ENCODE data around the gene MAT2A.
"Not testable (repeated sequence)": the region's sequence is repeated elsewhere in the genome, so short reads cannot be mapped to it uniquely, and the experiment has no call there.

The MAT2A gene

DNA sequence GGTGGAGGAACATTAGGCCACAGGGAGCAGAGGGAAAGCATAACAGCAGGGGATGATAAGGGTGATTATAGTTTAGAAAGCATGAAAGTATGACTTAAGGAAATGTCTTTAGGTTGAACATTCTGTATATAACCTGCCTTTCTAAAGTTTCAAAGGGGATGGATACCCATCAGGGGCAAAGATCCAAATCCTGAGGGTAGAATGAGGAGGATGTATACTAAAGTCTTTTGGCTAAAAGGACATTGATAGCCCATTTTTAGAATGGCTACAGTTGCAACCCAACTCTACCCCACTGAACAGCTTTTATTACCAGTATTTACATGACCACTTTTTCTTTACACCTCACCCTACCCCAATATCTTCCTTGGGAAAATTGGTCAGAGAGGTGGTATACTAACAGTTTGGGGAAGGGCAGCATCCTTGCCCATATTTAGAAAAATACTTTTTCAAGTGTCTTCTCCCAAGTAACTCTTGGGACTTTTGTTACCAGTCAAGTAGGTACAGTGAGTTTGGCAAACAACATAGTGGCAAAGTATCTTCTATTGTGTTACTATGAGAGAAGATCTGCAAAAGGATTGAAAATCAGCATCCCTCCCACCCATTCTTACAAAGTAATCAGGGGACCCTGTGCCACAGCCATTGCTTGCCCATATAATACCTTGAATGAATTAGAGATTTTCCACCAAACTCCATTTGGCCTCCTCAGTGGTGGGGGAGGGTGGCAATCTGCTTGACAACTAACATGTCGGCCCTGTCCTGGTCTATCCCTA is 8.3 kb downstream of the MAT2A start:
- DNase-seq (ENCODE audit: low read depth in 1 of 2, low spot score in 1 of 2) = no peak

DNA sequence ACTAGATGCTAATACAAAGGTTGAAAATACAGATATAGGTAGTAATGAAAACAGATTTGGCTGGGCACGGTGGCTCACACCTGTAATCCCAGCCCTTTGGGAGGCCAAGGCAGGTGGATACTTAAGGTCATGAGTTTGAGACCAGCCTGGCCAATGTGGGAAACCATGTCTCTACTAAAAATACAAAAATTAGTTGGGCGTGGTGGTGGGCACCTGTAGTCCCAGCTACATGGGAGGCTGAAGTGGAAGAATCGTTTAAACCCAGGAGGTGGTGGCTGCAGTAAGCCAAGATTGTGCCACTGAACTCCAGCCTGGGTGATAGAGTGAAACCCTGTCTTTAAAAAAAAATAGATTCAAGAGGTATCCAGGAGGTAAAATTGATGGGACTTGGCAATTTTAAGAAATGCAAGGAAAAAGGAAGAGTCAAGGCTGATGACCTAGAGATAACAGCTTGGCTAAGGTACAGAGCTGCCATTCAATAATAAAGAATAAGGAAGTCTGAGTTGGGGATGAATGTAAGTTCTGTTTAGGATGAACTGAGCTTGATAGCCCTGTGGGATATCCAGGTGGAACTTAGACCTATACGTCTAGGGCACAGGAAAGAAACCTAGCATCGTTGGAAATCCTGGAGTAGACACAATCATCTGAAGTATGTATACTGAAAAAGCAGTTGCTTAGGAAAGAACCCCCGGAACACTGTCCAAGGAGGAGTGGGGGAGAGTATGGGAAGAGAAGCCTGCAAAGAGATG is 9.1 kb downstream of the MAT2A start:
- no peak for DNase-seq (ENCODE audit: low read depth in 1 of 2, low spot score in 1 of 2)

DNA sequence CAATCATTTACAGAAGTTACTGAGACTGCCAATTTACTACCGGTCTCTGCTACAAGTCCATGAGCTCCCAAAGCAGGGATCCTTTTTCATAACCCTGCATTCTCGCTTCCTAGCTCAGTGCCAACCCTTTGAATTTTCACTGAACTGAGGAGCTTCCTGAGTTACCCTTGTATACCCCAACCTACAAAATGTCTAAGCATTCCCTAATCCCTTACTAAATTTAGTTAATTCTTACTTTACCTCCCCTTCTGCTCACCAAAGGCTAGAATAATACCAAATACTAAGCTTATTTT is 9.6 kb downstream of the MAT2A start:
- DNase-seq (ENCODE audit: low read depth in 1 of 2, low spot score in 1 of 2) = no peak

DNA sequence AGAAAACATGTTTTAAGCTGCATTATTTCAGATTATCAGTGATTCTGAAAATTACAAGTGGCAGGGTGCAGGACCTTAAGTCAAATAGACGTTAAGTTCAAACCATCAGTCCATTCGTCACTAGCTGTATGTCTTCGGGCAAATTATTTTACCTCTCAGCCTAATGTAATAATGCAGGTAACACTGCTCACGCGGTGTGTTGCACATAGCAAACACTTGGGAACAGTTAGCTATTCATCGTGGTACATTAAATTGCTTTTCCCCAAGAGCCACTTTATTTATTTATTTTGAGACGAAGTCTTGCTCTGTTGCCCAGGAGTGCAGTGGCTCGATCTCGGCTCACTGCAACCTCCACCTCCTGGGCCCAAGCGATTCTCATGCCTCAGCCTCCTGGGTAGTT is 10.1 kb downstream of the MAT2A start:
- DNase-seq (ENCODE audit: low read depth in 1 of 2, low spot score in 1 of 2) = no peak

DNA sequence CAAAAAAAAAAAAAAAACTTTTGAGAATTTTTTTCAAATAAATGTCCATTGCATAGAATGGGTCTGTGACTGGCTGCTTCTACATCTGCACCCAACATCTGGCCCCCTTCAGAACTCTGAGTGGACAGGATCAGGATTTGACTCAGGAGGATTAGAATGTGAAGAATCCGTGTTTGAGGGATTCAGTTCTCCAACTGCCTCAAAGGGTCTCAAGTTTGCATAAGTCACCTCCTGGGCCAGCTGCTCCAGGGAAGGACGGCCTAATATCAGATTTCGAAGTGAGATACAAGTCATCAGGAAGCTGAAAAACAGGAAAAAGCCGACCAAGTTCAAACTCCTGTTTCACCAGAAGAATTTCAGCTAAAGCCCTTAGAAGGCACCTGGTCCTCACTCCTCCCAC is 10.9 kb downstream of the MAT2A start:
- DNase-seq (ENCODE audit: low read depth in 1 of 2, low spot score in 1 of 2) = no peak

DNA sequence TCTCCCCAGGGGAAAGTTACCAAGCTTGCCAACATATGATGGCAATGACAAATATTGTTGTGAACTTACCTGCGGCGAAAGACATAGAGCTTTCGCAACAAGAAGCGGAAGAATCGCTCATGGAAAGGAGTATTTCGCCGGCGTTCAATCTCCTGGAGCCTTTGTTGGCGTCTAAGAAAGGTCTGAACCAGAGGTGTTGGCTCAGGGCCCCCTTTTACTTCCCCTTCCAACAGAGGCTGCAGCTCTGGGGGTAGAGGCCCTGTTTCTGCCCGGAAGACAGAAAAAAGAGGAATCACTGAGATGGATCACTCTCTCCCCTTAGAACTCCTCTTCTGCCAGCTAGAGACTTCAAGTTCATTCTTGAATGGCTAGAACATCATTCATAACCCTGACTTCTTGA is 11.5 kb downstream of the MAT2A start:
- DNase-seq (ENCODE audit: low read depth in 1 of 2, low spot score in 1 of 2) = no peak

DNA sequence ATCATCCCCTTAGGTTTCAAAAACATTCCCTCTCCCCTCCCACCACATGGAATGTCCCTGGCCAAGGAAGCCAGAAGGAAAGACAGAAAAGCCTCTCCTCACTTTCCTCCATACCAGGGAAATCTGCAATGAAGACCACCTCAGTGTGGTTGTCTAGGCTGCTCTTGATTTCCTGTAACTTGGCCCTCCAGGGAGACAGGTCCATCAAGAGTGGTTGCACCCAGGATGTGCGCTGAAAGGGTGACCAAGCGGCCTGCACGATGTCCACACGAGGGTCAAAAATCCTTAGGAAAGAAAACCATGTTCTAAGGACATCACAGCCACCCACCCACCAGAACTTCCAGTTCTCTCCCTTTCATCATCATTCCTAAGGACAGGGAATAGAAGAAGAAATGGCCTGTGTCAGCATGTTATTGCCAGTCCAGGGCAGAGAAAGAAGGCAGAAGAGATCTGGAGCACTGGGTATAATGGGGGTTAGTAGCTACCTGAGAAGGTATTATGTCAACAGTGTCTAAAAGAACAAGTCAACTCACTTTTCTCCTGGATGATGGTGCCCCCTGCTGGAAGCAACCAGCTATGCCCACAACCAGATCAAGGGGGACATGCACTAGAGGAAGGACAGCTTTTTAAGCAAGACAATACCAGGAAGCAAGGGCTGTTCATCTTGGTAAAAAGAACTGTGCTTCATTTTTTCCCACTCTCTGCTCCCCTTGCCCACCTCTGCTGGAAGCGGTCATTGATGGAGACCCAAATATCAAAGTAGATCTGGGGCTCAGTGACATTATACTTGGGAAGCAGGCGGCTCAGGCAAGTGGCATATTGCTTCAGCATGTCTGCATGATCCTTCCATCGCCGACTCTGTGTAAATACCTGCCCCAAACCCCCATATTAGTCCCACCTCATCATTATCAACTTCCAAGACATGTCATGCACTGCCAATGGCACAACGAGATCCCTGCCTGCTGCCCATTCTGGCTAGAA is 13.0 kb downstream of the MAT2A start:
- peak; percentile 76 to 83 for DNase-seq (ENCODE audit: low read depth in 1 of 2, low spot score in 1 of 2)

DNA sequence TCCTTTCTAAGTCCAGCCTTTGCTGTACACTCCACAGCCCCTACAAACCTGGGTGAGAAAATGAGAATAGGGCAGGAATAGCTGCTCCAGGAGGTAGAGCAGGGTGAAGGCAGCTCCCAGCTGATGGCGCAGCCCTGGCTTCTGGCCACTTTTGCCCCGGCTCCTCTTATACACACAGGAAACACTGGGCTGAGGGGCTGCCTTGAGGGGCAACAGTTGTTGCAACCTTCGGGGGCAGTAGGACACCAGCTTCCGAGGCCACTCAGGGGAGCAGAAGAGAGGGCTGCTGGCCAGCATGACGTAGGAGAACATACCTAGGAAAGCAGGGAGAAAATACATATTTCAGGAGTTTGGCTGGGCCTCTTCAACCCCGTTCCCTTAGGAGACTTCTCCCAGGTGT is 14.2 kb downstream of the MAT2A start:
- DNase-seq (ENCODE audit: low read depth in 1 of 2, low spot score in 1 of 2) = no peak

DNA sequence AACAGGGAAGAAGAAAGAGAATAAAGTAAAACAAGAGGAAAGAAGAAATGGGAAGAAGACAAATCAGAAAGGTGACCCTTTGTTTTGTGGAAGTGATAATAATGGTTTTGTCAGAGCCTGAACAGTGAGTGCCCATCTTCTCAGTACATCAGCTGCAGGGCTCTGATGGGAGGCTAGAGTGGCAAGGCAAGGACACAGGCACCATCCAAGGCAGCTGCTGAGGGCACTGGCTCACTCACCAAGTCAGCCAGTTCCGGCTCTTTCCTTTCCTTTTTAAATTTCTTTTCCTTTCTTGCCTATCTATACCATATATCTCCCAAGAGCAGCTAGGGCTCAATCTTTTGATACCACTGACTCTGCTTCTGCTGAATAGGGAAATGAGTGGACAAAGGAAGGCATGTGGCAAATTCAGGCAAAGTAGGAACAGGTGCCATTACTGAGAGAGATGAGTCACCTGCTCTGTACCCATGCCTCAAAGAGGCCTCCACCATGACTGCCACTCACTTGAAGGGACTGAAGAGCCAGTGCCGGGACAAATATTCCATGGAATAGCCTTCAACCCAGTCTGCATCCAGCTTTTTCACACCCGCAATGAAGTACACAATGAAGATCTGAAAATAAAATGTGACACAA is 16.1 kb downstream of the MAT2A start:
- DNase-seq (ENCODE audit: low read depth in 1 of 2, low spot score in 1 of 2) = no peak

DNA sequence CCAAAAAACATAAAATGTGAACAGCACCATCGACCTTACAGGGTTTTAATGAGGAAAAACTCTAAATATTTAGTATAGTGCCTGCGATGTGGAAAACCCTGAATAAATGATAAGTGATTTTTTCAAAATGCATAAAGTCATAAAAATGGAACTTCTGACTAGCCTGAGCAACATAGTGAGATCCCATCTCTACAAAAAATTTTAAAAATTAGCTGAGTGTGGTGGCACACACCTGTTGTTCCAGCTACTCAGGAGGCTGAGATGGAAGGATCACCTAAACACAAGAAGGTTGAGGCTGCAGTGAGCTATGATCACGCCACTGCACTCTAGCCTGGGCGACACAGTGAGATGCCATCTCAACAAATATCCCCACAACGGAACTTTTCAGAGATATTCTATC is 18.2 kb downstream of the MAT2A start:
- DNase-seq (ENCODE audit: low read depth in 1 of 2, low spot score in 1 of 2) = no peak

DNA sequence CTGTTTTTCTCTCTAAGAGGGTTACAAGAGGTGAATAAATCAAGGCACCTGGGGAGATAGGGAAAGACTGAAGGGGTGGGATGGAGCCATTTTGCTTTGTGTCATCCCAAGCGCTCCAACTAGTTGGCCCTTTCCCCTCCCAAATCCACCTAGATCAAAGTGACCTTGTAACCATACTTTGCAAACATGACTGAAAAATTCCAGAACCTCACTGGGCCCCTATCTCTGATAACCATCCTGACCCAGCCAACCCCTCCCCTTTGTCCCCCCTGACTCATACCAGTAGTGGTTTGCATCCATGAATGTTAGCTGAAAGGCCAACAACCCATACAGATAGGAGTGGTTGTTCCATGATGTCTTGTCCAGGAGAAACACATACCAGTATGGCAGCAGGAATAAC is 19.2 kb downstream of the MAT2A start:
- DNase-seq (ENCODE audit: low read depth in 1 of 2, low spot score in 1 of 2) = no peak

DNA sequence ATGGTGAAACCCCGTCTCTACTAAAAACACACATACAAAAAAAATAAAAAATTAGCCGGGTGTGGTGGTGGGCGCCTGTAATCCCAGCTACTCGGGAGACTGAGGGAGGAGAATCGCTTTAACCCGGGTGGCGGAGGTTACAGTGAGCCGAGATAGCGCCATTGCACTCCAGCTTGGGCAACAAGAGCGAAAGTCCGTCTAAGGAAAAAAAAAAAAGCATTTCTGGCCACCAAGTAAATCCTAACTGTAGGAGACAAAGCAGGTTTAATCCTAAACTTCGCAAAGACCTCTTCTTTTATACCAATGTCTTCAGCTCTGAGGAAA is 21.4 kb downstream of the MAT2A start:
- not testable (repeated sequence) for DNase-seq (ENCODE audit: low read depth in 1 of 2, low spot score in 1 of 2)

DNA sequence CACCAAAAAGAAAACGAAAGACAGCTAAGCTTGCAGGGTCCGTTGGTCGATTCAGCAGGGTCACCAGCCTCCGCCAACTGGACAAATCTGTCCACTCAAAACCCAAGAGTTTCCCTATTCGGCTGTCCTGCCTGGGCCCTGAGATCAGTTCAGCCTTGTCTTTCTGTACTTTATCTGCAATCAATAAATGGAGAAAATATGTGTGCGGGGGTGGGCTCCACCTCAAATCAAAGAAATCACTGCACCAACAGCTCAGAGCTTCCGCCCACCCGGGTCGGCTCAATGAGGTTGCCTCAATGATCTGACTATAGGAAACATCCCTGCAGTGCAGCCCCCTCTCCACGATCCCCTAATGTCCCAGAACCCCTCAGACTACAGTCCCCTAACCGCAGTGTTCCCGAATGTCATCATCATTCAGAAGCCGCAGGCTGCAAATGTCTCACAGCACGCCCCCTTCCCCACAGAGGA is 21.9 kb downstream of the MAT2A start:
- DNase-seq (ENCODE audit: low read depth in 1 of 2, low spot score in 1 of 2) = no peak

DNA sequence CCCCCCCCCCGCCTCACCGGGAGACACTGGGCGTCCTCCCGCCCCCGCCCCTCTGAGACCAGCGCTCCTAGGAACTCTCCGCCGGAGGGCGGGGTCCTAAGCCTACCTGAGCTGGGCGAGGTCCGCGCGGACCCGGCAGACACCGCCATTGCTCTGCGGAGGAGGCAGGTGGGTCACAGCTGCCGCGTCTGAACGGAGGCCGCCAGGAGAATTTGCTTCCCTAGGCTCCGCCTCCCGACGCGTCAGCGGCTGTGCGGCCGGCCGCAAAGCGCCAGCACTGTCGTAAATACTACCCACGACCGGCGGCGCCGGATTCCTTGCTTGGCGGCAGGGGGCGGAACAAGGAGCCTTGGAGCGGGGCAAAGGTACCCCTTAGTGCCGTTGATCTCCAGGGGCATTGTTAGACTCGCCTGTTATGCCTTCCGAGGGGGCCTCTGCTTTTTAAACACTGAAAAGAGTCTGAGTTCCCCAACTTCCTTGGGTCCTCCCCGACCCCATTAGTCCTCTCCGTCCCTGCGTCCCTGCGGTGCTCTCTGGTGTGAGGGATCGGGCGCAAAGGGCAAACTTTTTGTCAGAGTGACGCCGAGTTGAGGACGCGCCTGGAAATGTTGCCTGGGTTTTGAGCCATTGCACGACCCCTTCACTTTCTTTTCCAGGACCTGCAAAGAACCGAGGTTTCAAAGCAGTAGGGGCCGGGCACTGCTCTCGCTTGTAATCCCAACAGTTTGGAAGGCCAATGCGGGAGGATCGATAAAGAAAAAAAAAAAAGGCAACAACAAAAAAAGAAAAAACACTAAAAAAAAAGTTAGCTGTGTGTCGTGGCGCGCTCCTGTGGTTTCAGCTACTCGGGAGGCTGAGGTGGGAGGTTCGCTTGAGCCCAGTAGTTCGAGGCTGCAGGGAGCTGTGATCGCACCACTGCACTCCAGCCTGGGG is 22.6 kb downstream of the MAT2A start, which contains the start of gene GGCX:
Gene GGCX (minus strand): TSS at position 214 of the 933 bp plus-strand sequence. CDS start 65 bp downstream, at position 149.
- DNase-seq (ENCODE audit: low read depth in 1 of 2, low spot score in 1 of 2) = peak; percentile 88 to 91

DNA sequence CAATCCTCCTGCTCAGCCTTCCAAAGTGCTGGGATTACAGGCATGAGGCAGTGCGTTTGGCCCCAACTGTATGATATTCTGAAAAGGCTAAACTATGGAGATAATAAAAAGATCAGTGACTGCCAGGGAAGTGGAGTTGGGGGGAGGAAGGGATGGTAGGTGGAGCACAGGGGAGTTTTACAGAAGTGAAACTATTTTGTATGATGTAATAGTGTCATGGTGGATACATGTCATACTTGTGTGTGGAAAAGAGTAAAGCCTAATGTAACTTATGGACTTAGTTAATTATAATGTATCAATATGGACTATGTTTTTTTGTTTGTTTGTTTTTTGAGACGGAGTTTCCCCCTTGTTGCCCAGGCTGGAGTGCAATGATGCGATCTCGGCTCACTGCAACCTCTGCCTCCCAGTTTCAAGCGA is 25.2 kb downstream of the MAT2A start:
- DNase-seq (ENCODE audit: low read depth in 1 of 2, low spot score in 1 of 2) = no peak

DNA sequence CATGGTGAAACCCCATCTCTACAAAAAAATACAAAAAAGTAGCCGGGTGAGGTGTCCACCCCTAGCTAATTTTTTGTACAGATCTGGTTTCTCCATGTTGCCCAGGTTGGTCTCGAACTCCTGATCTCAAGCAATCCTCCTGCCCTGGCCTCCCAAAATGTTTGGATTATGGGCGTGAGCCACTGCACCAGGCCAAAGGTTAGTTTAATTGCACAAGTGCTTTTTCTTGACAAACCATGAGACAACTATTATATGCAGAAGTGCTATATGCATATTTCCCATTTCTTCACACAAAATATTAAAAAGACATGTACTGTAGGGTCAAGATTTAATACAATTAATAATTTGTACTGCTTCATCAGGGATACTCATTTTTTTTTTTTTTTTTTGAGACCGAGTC is 27.3 kb downstream of the MAT2A start:
- DNase-seq (ENCODE audit: low read depth in 1 of 2, low spot score in 1 of 2) = no peak

DNA sequence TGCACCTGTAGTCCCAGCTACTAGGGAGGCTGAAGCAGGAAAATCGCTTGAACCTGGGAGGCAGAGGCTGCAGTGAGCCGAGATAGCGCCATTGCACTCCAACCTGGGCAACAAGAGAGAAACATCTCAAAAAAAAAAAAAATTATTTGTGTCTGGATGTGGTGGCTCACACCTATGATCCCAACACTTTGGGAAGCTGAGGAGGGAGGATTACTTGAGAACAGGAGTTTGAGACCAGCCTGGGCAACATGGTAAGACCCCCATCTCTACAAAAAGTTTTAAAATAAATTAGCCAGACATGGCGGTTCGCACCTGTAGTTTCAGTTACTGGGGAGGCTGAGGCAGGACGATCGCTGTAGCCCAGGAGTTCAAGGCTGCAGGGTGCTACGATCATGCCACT is 36.8 kb downstream of the MAT2A start:
- DNase-seq (ENCODE audit: low read depth in 1 of 2, low spot score in 1 of 2) = no peak

DNA sequence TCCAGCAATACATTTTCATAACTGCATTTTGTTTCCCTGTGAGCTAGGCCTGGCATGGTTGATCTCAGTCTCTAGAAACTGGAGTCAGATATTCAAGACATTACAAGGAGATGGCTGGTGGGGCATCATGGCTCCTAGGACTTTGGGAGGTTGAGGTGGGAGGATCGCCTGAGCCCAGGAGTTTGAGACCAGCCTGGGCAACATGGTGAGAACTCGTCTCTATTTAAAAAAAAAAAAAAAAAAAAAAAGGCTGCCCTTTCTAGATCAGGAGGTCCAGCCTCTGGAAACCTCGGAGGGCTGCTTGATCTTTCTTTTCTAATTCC is 38.1 kb downstream of the MAT2A start:
- DNase-seq (ENCODE audit: low read depth in 1 of 2, low spot score in 1 of 2) = no peak

DNA sequence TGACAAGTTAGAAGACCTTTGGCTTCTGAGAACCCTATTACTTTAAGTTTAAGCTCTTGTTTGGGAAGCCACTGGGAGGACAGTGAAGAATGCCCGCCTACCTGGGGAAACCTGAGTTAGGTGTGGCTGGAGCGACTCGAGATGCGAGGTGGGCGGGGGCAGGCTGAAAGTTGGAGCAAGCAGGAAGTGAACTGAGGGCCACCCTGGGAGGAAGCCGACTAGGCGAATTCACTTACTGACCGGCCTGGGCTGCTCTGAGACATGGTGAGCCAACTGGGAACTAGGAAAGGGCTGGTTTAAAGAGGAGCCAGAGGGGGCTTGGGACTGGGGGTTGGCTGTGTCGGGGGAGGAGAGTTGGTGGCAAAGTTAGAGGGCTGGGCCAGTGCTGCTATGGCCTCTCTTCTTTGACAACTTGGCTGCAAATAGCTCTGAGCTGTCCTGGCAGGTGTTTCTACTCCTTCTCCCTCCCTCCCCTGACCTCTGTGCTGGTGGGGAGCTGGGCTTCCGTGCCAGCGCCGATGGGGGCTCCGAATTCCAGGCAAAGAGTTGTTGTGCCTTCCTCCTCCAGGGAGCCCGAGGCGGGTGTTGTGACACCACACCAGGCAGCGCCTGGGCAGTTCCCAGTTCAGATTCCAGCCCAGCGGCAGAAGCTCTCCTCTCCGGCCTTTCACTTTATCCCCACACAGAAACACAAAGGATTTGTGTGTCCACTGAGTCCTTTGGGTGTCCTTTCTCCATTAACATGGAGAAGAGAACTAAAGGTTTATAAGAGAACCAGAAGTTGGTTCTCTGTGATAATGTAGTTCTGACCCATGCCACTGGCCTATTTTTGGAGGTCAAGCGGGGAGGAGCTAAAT is 38.6 kb downstream of the MAT2A start, which contains the start of gene VAMP8:
Gene VAMP8 (plus strand): TSS at position 201 of the 857 bp plus-strand sequence. CDS start 61 bp downstream, at position 262.
- peak in 1 of 2 donors; percentile 42 for DNase-seq (ENCODE audit: low read depth in 1 of 2, low spot score in 1 of 2)

Data from activated CD4-positive, alpha-beta T cell treated with anti-CD3 and anti-CD28 coated beads, Interleukin-2, amount 50 U/mL, for 24 hours (primary cell).